MM.1S (cell line): ENCODE data around the gene EFNA2.

ENCODE experiments used
- DNase-seq: peaks from one replicate; pipeline ENCODE4 v3.0.0-alpha.2; 2015
- H2AFZ ChIP-seq: fragments of 300-600 bp; sonication (generic); 2 replicates; pipeline ENCODE4 v1.6.0; 2016; ENCODE audit warnings: antibody characterized with exemption, low read length
- H3F3A ChIP-seq: fragments of 300-600 bp; sonication (generic); 2 replicates; pipeline ENCODE4 v1.6.1; 2016; ENCODE audit warnings: mild to moderate bottlenecking, antibody characterized with exemption, low read length, moderate library complexity, mixed read lengths; ENCODE audit not compliant: insufficient read depth
- H3K27ac ChIP-seq: fragments of 300-600 bp; sonication (generic); 2 replicates; pipeline ENCODE4 v1.5.1; 2016; ENCODE audit warnings: mild to moderate bottlenecking, low read length
- H3K27me3 ChIP-seq: fragments of 300-600 bp; sonication (generic); replicated peaks from 2 replicates; pipeline ENCODE4 v1.6.0; 2016; ENCODE audit warnings: low read length; ENCODE audit not compliant: insufficient read depth
- H3K36me3 ChIP-seq: fragments of 300-600 bp; sonication (generic); replicated peaks from 2 replicates; pipeline ENCODE4 v1.6.1; 2016; ENCODE audit warnings: mild to moderate bottlenecking, low read length, mixed read lengths; ENCODE audit not compliant: insufficient read depth
- H3K4me1 ChIP-seq: fragments of 300-600 bp; sonication (generic); 2 replicates; pipeline ENCODE4 v1.6.1; 2016; ENCODE audit warnings: low read length, mixed read lengths
- H3K4me2 ChIP-seq: fragments of 300-600 bp; sonication (generic); 2 replicates; pipeline ENCODE4 v1.6.0; 2016; ENCODE audit warnings: low read depth, low read length
- H3K4me3 ChIP-seq: fragments of 300-600 bp; sonication (generic); 2 replicates; pipeline ENCODE4 v1.5.1; 2016; ENCODE audit warnings: low read length, mixed read lengths
- H3K79me2 ChIP-seq: fragments of 300-600 bp; sonication (generic); 2 replicates; pipeline ENCODE4 v1.6.1; 2016; ENCODE audit warnings: mixed run types, low read length, mixed read lengths
- H3K9ac ChIP-seq: fragments of 300-600 bp; sonication (generic); 2 replicates; pipeline ENCODE4 v1.6.1; 2016; ENCODE audit warnings: low read length, mixed read lengths
- H3K9me2 ChIP-seq: fragments of 300-600 bp; sonication (generic); replicated peaks from 2 replicates; pipeline ENCODE4 v1.6.1; 2016; ENCODE audit warnings: mild to moderate bottlenecking, low read length, mixed read lengths; ENCODE audit not compliant: insufficient read depth
- H3K9me3 ChIP-seq: fragments of 300-600 bp; sonication (generic); replicated peaks from 2 replicates; pipeline ENCODE4 v1.6.1; 2016; ENCODE audit warnings: mild to moderate bottlenecking, low read length, mixed read lengths; ENCODE audit not compliant: insufficient read depth
- H4K20me1 ChIP-seq: fragments of 300-600 bp; sonication (generic); 2 replicates; pipeline ENCODE4 v1.6.1; 2016; ENCODE audit warnings: mild to moderate bottlenecking, low read length, moderate library complexity, mixed read lengths; ENCODE audit not compliant: insufficient read depth
- CTCF ChIP-seq: fragments of 300-600 bp; sonication (generic); IDR thresholded peaks from 2 replicates; pipeline ENCODE4 v1.5.1; 2016; ENCODE audit warnings: antibody characterized with exemption, low read length, mixed read lengths
- EZH2 ChIP-seq: fragments of 300-600 bp; sonication (generic); optimal IDR thresholded peaks from 2 replicates; pipeline ENCODE3; 2017; ENCODE audit warnings: low read depth, mild to moderate bottlenecking, antibody characterized with exemption, low read length, mixed read lengths
- EZH2phosphoT487 ChIP-seq: fragments of 300-600 bp; sonication (generic); IDR thresholded peaks from 2 replicates; pipeline ENCODE4 v1.6.1; 2018; ENCODE audit warnings: antibody characterized with exemption, low read length

Gene EFNA2

DNA sequence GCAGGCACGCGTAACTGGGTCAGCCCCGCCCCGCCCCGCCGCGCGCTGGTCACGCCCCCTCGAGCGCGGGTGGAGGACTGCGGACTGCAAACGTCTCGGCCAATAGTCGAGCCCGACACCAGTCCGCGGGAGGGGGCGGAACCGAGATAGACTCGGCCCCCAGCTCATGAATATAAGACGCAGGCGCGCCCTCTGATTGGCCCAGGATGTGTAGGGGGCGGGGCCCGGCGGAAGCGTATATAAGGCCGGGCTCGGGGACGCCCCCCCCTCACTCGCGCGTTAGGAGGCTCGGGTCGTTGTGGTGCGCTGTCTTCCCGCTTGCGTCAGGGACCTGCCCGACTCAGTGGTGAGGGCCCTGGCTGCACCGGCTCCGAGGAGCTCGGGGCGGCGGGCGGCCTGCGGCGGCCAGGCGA, 16.6 kb upstream of the EFNA2 start, which contains the start of gene CIRBP:
CIRBP (plus strand) TSS at position 268 of the 413 bp plus-strand sequence. CDS start 1,602 bp downstream, outside the sequence.
- Histone ChIP-seq H3K4me2 (peak within 1 kb of the TSS; percentile 88), H3K79me2 (peaks cover 46% of the 10 kb centered on the region), H3K36me3 (peaks cover 29% of the 10 kb centered on the region), H4K20me1 (no peaks in the 10 kb centered on the region), H3K4me1 (peaks cover 38% of the 10 kb centered on the region), H3K9me2 (no peaks in the 10 kb centered on the region), H3F3A (peaks cover 39% of the 10 kb centered on the region), H3K9me3 (no peaks in the 10 kb centered on the region), H3K9ac (peak within 1 kb of the TSS; percentile 82), H2AFZ (0 out of 2 replicates have a peak within 1 kb of the TSS, but pooled peaks have one; percentile 31), H3K27ac (peak within 1 kb of the TSS; percentile 67), H3K4me3 (peak within 1 kb of the TSS; percentile 92), H3K27me3 (0 out of 2 replicates have a peak, but pooled peaks cover 4% of the 10 kb centered on the region)
- TF ChIP-seq EZH2phosphoT487 (no peak), CTCF (no peak)
- peak; percentile 100 for DNase-seq

GRCh38 chr19:1269478-1270212, 16.0 kb upstream of the EFNA2 start:
- peaks cover 34% of the 10 kb centered on the region for H3K36me3 ChIP-seq
- peaks cover 40% of the 10 kb centered on the region for H3K4me1 ChIP-seq
- H3K9me3 ChIP-seq = no peaks in the 10 kb centered on the region
- TF ChIP-seq EZH2phosphoT487 (no peak), EZH2 (no peak), CTCF (no peak)
- peak; percentile 90 for DNase-seq
- peaks cover 44% of the 10 kb centered on the region for H3F3A ChIP-seq
- peak overlapping the region; percentile 67 for H3K27ac ChIP-seq
- H2AFZ ChIP-seq = no peak overlapping the region
- H3K4me2 ChIP-seq = peak overlapping the region; percentile 88
- H3K4me3 ChIP-seq = peak overlapping the region; percentile 92
- H3K9me2 ChIP-seq = no peaks in the 10 kb centered on the region
- peaks cover 52% of the 10 kb centered on the region for H3K79me2 ChIP-seq
- peak overlapping the region; percentile 82 for H3K9ac ChIP-seq
- no peaks in the 10 kb centered on the region for H4K20me1 ChIP-seq
- 0 out of 2 replicates have a peak, but pooled peaks cover 4% of the 10 kb centered on the region for H3K27me3 ChIP-seq

GRCh38 chr19:1270213-1270853, 15.3 kb upstream of the EFNA2 start:
- Histone ChIP-seq H3K4me1 (peaks cover 44% of the 10 kb centered on the region), H3K9ac (peak overlapping the region; percentile 82), H3K36me3 (peaks cover 37% of the 10 kb centered on the region), H3K27me3 (0 out of 2 replicates have a peak, but pooled peaks cover 4% of the 10 kb centered on the region), H2AFZ (no peak overlapping the region), H4K20me1 (no peaks in the 10 kb centered on the region), H3K27ac (peak overlapping the region; percentile 67; the same call in 1 of the 2 replicates), H3F3A (peaks cover 49% of the 10 kb centered on the region), H3K4me2 (peak overlapping the region; percentile 88), H3K4me3 (peak overlapping the region; percentile 92), H3K9me2 (no peaks in the 10 kb centered on the region), H3K79me2 (peaks cover 55% of the 10 kb centered on the region), H3K9me3 (no peaks in the 10 kb centered on the region)
- no peak for DNase-seq
- TF ChIP-seq CTCF = no peak
- no peak for TF ChIP-seq EZH2
- TF ChIP-seq EZH2phosphoT487 = no peak
